HG03064 (cell line): ENCODE measurements around the gene NR1D1.

Source experiments
- ATAC-seq: cut with Tn5 transposase; IDR thresholded peaks from one replicate; pipeline ENCODE4 v1.9.1; 2021; ENCODE audit warnings: low read depth; ENCODE audit not compliant: unreplicated experiment

Gene NR1D1

GRCh38 chr17:40097931-40098845 lies 2.2 kb downstream of the NR1D1 start:
- ATAC-seq: no peak

- no peak for ATAC-seq
Observed at GRCh38 chr17:40097087-40097486, 3.3 kb downstream of the NR1D1 start.

GRCh38 chr17:40095944-40096791 lies 4.2 kb downstream of the NR1D1 start:
- ATAC-seq: no peak

GRCh38 chr17:40095351-40095943 lies 4.9 kb downstream of the NR1D1 start:
- no peak for ATAC-seq

- no peak for ATAC-seq
Observed at GRCh38 chr17:40094874-40095273, 5.5 kb downstream of the NR1D1 start.

GRCh38 chr17:40093580-40094201 lies 6.7 kb downstream of the NR1D1 start:
- ATAC-seq: no peak

- ATAC-seq: no peak
Observed at GRCh38 chr17:40093005-40093579, 7.3 kb downstream of the NR1D1 start.

- ATAC-seq: no peak
Observed at GRCh38 chr17:40092581-40092980, 7.8 kb downstream of the NR1D1 start.

- ATAC-seq: no peak
Observed at GRCh38 chr17:40091691-40092397, 8.5 kb downstream of the NR1D1 start.

- ATAC-seq: no peak
Observed at GRCh38 chr17:40090237-40091119, 9.9 kb downstream of the NR1D1 start.

- ATAC-seq: no peak
Observed at GRCh38 chr17:40089077-40089895, 11.1 kb downstream of the NR1D1 start.

- no peak for ATAC-seq
Observed at GRCh38 chr17:40087903-40088718, 12.3 kb downstream of the NR1D1 start.

GRCh38 chr17:40087049-40087794 lies 13.2 kb downstream of the NR1D1 start:
- ATAC-seq: no peak

- no peak for ATAC-seq
Observed at GRCh38 chr17:40086150-40087044, 14.0 kb downstream of the NR1D1 start.

GRCh38 chr17:40084477-40084876 lies 15.9 kb downstream of the NR1D1 start:
- no peak for ATAC-seq
